ENCODE data around the gene SMG9. TPM values are rescaled to one million over a fixed set of nuclear protein-coding genes. Genes with fewer than 3 reads are reported as not detected.

SMG9 gene
- total RNA-seq, 1 experiment from 2014 or later: 52.2 TPM

- no peaks in the 10 kb centered on the region for H3K27me3 ChIP-seq (ENCODE audit: insufficient read depth, low read length)
- H2BK5ac ChIP-seq (ENCODE audit: insufficient read length, low read length): no peak overlapping the region
- no peak overlapping the region for H3K27ac ChIP-seq (ENCODE audit: insufficient read length, low read depth, low read length)
- no peak overlapping the region for H4K5ac ChIP-seq (ENCODE audit: insufficient read length, low read depth, low read length)
- no peaks in the 10 kb centered on the region for H3K4me1 ChIP-seq (ENCODE audit: insufficient read depth, low read length)
- Mint-ChIP-seq H3K4me1 (no peaks in the 10 kb centered on the region), H3K9me3 (no peaks in the 10 kb centered on the region), H3K27ac (no peak overlapping the region), H3K27me3 (ENCODE audit: low read depth) (peaks cover 37% of the 10 kb centered on the region), H3K4me3 (no peak overlapping the region), H3K36me3 (ENCODE audit: insufficient read depth in 1 of 3, low read depth in 3 of 3) (no peaks in the 10 kb centered on the region)
- H2AFZ ChIP-seq (ENCODE audit: low read length): no peak overlapping the region
- H3K23ac ChIP-seq (ENCODE audit: insufficient read length, low read depth, low read length): no peak overlapping the region
- H3K79me1 ChIP-seq (ENCODE audit: insufficient read depth, low read depth, low read length, poor library complexity, severe bottlenecking): no peaks in the 10 kb centered on the region
- no peak overlapping the region for H2BK12ac ChIP-seq (ENCODE audit: insufficient read length, low read depth, low read length)
- H2AK5ac ChIP-seq (ENCODE audit: insufficient read length, low read length): no peak overlapping the region
- no peak overlapping the region for H3K4me2 ChIP-seq (ENCODE audit: insufficient read depth, insufficient read length, low read length)
- H4K91ac ChIP-seq (ENCODE audit: insufficient read length, low read depth, low read length): no peak overlapping the region
- no CpG with 5 or more reads among the region's 3 CpGs for WGBS (ENCODE audit: extremely low coverage, insufficient read length, low lambda C conversion rate)
- H3K4ac ChIP-seq (ENCODE audit: low read depth, low read length): no peak overlapping the region
- no peak overlapping the region for H2BK120ac ChIP-seq (ENCODE audit: low read depth, low read length, poor library complexity, severe bottlenecking)
- no peaks in the 10 kb centered on the region for H3K9me3 ChIP-seq (ENCODE audit: control insufficient read depth, low read depth, low read length)
- H2BK20ac ChIP-seq (ENCODE audit: low read depth, low read length, poor library complexity, severe bottlenecking): no peak overlapping the region
- no peaks in the 10 kb centered on the region for H4K20me1 ChIP-seq (ENCODE audit: control insufficient read depth, insufficient read depth, insufficient read length)
- no peak for DNase-seq
- no peak overlapping the region for H2BK15ac ChIP-seq (ENCODE audit: low read depth, low read length)
- H3K18ac ChIP-seq (ENCODE audit: insufficient read length, low read depth, low read length): no peak overlapping the region
- no peaks in the 10 kb centered on the region for H3K23me2 ChIP-seq (ENCODE audit: insufficient read length, low read depth, low read length, poor library complexity, severe bottlenecking)
- no peaks in the 10 kb centered on the region for H3K79me2 ChIP-seq (ENCODE audit: insufficient read depth, low read length)
- H3K56ac ChIP-seq (ENCODE audit: insufficient read length, low read depth, low read length): no peak overlapping the region
- H3K9ac ChIP-seq (ENCODE audit: extremely low read depth, insufficient read length, low read length): no peak overlapping the region
- H4K8ac ChIP-seq (replicated peaks; ENCODE audit: insufficient read length, low read depth, low read length): no peak overlapping the region
- H3T11ph ChIP-seq (ENCODE audit: low read length): no peak overlapping the region
- no peak overlapping the region for H3K14ac ChIP-seq (ENCODE audit: insufficient read depth, low read length)
- no peak for TF ChIP-seq CTCF (conservative IDR thresholded peaks at IDR 0.05)
Measured at GRCh38 chr19:43790587-43790986, 35.8 kb upstream of the SMG9 start.

Data from H9 (cell line).